H9 (cell line): ENCODE data around the gene TRPC4AP. TPM values are rescaled to one million over a fixed set of nuclear protein-coding genes. Genes with fewer than 3 reads are reported as not detected.

ENCODE experiments used
- DNase-seq: peaks from one replicate; pipeline ENCODE4 v3.0.0-alpha.2; 2017
- H2AFZ ChIP-seq: one replicate; pipeline ENCODE4 v1.6.1; 2013; ENCODE audit warnings: mild to moderate bottlenecking, low read length, control low read depth, moderate library complexity
- H2AK5ac ChIP-seq: 2 replicates; pipeline ENCODE4 v1.6.1; 2013; ENCODE audit warnings: low read length, control low read depth, mixed read lengths; ENCODE audit not compliant: insufficient read length
- H2BK120ac ChIP-seq: one replicate; pipeline ENCODE4 v1.6.1; 2013; ENCODE audit warnings: low read depth, mild to moderate bottlenecking, low read length, control low read depth, inconsistent platforms; ENCODE audit not compliant: poor library complexity, severe bottlenecking
- H2BK12ac ChIP-seq: 2 replicates; pipeline ENCODE4 v1.6.1; 2013; ENCODE audit warnings: low read length, control low read depth, mixed read lengths, low read depth; ENCODE audit not compliant: insufficient read length
- H2BK15ac ChIP-seq: 2 replicates; pipeline ENCODE4 v1.6.1; 2013; ENCODE audit warnings: low read depth, low read length, control low read depth
- H2BK20ac ChIP-seq: one replicate; pipeline ENCODE4 v1.6.1; 2013; ENCODE audit warnings: low read depth, mild to moderate bottlenecking, low read length, control low read depth, inconsistent platforms; ENCODE audit not compliant: poor library complexity, severe bottlenecking
- H2BK5ac ChIP-seq: 2 replicates; pipeline ENCODE4 v1.6.1; 2013; ENCODE audit warnings: low read length, control low read depth, mixed read lengths; ENCODE audit not compliant: insufficient read length
- H3K14ac ChIP-seq: 2 replicates; pipeline ENCODE4 v1.6.1; 2013; ENCODE audit warnings: low read length, control low read depth; ENCODE audit not compliant: insufficient read depth
- H3K18ac ChIP-seq: 2 replicates; pipeline ENCODE4 v1.6.1; 2013; ENCODE audit warnings: low read depth, mild to moderate bottlenecking, mixed read lengths, low read length, control low read depth; ENCODE audit not compliant: insufficient read length
- H3K23ac ChIP-seq: 2 replicates; pipeline ENCODE4 v1.6.1; 2013; ENCODE audit warnings: low read length, control low read depth, mixed read lengths, low read depth; ENCODE audit not compliant: insufficient read length
- H3K23me2 ChIP-seq: 2 replicates; pipeline ENCODE4 v1.6.1; 2013; ENCODE audit warnings: low read depth, mild to moderate bottlenecking, mixed read lengths, low read length, control low read depth; ENCODE audit not compliant: insufficient read length, poor library complexity, severe bottlenecking
- H3K27ac ChIP-seq: 2 replicates; pipeline ENCODE4 v1.5.1; 2013; ENCODE audit warnings: low read length, control low read depth, mixed read lengths, low read depth; ENCODE audit not compliant: insufficient read length
- H3K27me3 ChIP-seq: 2 replicates; pipeline ENCODE4 v1.6.1; 2013; ENCODE audit warnings: low read length, control low read depth, inconsistent platforms; ENCODE audit not compliant: insufficient read depth
- H3K4ac ChIP-seq: 2 replicates; pipeline ENCODE4 v1.6.1; 2013; ENCODE audit warnings: low read depth, mild to moderate bottlenecking, control low read depth, inconsistent platforms, low read length, moderate library complexity
- H3K4me1 ChIP-seq: 2 replicates; pipeline ENCODE4 v1.6.1; 2013; ENCODE audit warnings: low read length, control low read depth, inconsistent platforms; ENCODE audit not compliant: insufficient read depth
- H3K4me2 ChIP-seq: 2 replicates; pipeline ENCODE4 v1.6.1; 2013; ENCODE audit warnings: low read length, control low read depth, mixed read lengths; ENCODE audit not compliant: insufficient read length, insufficient read depth
- H3K56ac ChIP-seq: 2 replicates; pipeline ENCODE4 v1.6.1; 2013; ENCODE audit warnings: low read depth, mild to moderate bottlenecking, mixed read lengths, low read length, control low read depth; ENCODE audit not compliant: insufficient read length
- H3K79me1 ChIP-seq: 2 replicates; pipeline ENCODE4 v1.6.1; 2013; ENCODE audit warnings: low read depth, mild to moderate bottlenecking, moderate library complexity, low read length, control low read depth, inconsistent platforms; ENCODE audit not compliant: insufficient read depth, poor library complexity, severe bottlenecking
- H3K79me2 ChIP-seq: 2 replicates; pipeline ENCODE4 v1.6.1; 2013; ENCODE audit warnings: low read length, control low read depth, inconsistent platforms; ENCODE audit not compliant: insufficient read depth
- H3K9ac ChIP-seq: 2 replicates; pipeline ENCODE4 v1.6.1; 2013; ENCODE audit warnings: low read length, control low read depth, mixed read lengths; ENCODE audit not compliant: insufficient read length; ENCODE audit errors: extremely low read depth
- H3K9me3 ChIP-seq: one replicate; pipeline ENCODE4 v1.6.1; 2013; ENCODE audit warnings: low read depth, low read length, inconsistent platforms; ENCODE audit not compliant: control insufficient read depth
- H3T11ph ChIP-seq: one replicate; pipeline ENCODE4 v1.6.1; 2013; ENCODE audit warnings: mild to moderate bottlenecking, low read length, control low read depth, inconsistent platforms
- H4K20me1 ChIP-seq: one replicate; pipeline ENCODE4 v1.6.1; 2013; ENCODE audit not compliant: control insufficient read depth, insufficient read length, insufficient read depth
- H4K5ac ChIP-seq: 2 replicates; pipeline ENCODE4 v1.6.1; 2013; ENCODE audit warnings: low read depth, mild to moderate bottlenecking, mixed read lengths, low read length, control low read depth; ENCODE audit not compliant: insufficient read length
- H4K8ac ChIP-seq: replicated peaks from 2 replicates; pipeline ENCODE4 v1.6.1; 2013; ENCODE audit warnings: low read length, control low read depth, mixed read lengths, low read depth; ENCODE audit not compliant: insufficient read length
- H4K91ac ChIP-seq: 2 replicates; pipeline ENCODE4 v1.6.1; 2013; ENCODE audit warnings: low read depth, mild to moderate bottlenecking, moderate library complexity, mixed read lengths, low read length, control low read depth; ENCODE audit not compliant: insufficient read length
- H3K27ac Mint-ChIP-seq, 3 experiments: 2 replicates in 2 of 3; 3 replicates in 1 of 3; pipeline ENCODE4 v1.8.0; 2020 to 2021; ENCODE audit warnings: mixed read lengths in 3 of 3, mild to moderate bottlenecking in 1 of 3, moderate library complexity in 1 of 3
- H3K27me3 Mint-ChIP-seq: 2 replicates; pipeline ENCODE4 v1.8.0; 2021; ENCODE audit warnings: low read depth, mild to moderate bottlenecking, moderate library complexity, mixed read lengths
- H3K36me3 Mint-ChIP-seq, 3 experiments: 2 replicates in 2 of 3; 3 replicates in 1 of 3; pipeline ENCODE4 v1.8.0; 2020 to 2021; ENCODE audit warnings: low read depth in 3 of 3, mixed read lengths in 3 of 3; ENCODE audit not compliant: insufficient read depth in 1 of 3
- H3K4me1 Mint-ChIP-seq, 2 experiments: 2 replicates each; pipeline ENCODE4 v1.8.0; 2020; ENCODE audit warnings: mixed read lengths in 2 of 2
- H3K4me3 Mint-ChIP-seq, 2 experiments: 2 replicates in 1 of 2; 3 replicates in 1 of 2; pipeline ENCODE4 v1.8.0; 2020 to 2021; ENCODE audit warnings: mild to moderate bottlenecking in 2 of 2, mixed read lengths in 2 of 2, moderate library complexity in 1 of 2
- H3K9me3 Mint-ChIP-seq, 2 experiments: 2 replicates in 1 of 2; 3 replicates in 1 of 2; pipeline ENCODE4 v1.8.0; 2020; ENCODE audit warnings: mild to moderate bottlenecking in 2 of 2, mixed read lengths in 2 of 2, moderate library complexity in 1 of 2
- WGBS: extraction: QIAGEN DNeasy Blood & Tissue Kit; methylation state at CpG from one replicate; pipeline ENCODE4 v1.1.7; 2013; ENCODE audit warnings: missing lambda C conversion rate, low lambda C conversion rate, mixed read lengths; ENCODE audit not compliant: insufficient read length; ENCODE audit errors: extremely low coverage; 5-methylcytosine and 5-hydroxymethylcytosine counted together
- total RNA-seq: library from RNA; stranded (reverse); gene quantifications from 2 replicates; pipeline ENCODE4 v1.2.1, GENCODE V29; 2021
- TF ChIP-seq, protein P1 (sequence below): fragments of 200-600 bp; sonication (generic); conservative IDR thresholded peaks from 3 replicates; pipeline ENCODE4 v1.8.0; 2021; ENCODE audit warnings: antibody characterized with exemption, mild to moderate bottlenecking

TRPC4AP gene
- total RNA-seq, 1 experiment from 2014 or later = 93.9 TPM

DNA sequence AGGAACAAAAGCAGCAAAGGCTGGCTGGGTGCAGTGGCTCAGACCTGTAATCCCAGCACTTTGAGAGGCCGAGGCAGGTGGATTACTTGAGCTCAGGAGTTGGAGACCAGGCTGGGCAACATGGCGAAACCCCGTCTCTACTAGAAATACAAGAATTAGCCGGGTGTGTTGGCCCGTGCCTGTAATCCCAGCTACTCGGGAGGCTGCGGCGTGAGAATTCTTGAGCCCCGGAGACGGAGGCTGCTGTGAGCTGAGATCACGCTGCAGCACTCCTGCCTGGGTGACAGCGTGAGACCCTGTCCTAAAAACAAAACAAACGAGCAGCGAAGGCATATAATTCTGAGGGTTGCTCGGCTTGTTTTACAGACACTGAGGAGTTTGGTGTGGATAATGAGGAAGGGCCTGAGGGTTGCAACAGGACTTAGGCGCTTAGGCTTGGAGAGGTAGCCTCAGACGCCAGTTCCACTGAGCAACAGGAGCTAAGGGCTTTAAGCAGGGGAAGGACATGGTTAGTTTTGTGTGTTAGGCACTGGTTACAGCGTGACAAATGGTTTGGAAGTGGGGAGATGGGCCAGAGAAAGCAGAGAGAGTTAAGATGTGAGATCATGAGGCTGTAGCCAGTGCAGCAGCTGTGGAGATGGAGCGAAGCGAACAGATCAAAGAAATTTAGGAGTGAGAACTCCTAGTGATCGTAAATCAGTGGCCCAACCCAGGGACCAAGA, 135.7 kb downstream of the TRPC4AP start:
- Histone ChIP-seq H3K27me3 (no peaks in the 10 kb centered on the region), H4K91ac (no peak overlapping the region), H4K5ac (no peak overlapping the region), H2AK5ac (no peak overlapping the region), H3K9me3 (no peaks in the 10 kb centered on the region), H3K4me1 (no peaks in the 10 kb centered on the region), H3K79me2 (no peaks in the 10 kb centered on the region), H3K23ac (no peak overlapping the region), H2BK5ac (no peak overlapping the region), H3T11ph (no peak overlapping the region), H2BK120ac (no peak overlapping the region), H3K4ac (no peak overlapping the region), H3K9ac (no peak overlapping the region), H2BK15ac (no peak overlapping the region), H2BK12ac (no peak overlapping the region), H3K23me2 (peaks cover 5% of the 10 kb centered on the region), H3K56ac (no peak overlapping the region), H4K20me1 (no peaks in the 10 kb centered on the region), H4K8ac (no peak overlapping the region), H3K27ac (no peak overlapping the region), H2BK20ac (no peak overlapping the region), H2AFZ (no peak overlapping the region), H3K79me1 (no peaks in the 10 kb centered on the region), H3K18ac (no peak overlapping the region), H3K4me2 (no peak overlapping the region), H3K14ac (no peak overlapping the region)
- no CpG with 5 or more reads among the region's 21 CpGs for WGBS
- TF ChIP-seq, protein P1, sequence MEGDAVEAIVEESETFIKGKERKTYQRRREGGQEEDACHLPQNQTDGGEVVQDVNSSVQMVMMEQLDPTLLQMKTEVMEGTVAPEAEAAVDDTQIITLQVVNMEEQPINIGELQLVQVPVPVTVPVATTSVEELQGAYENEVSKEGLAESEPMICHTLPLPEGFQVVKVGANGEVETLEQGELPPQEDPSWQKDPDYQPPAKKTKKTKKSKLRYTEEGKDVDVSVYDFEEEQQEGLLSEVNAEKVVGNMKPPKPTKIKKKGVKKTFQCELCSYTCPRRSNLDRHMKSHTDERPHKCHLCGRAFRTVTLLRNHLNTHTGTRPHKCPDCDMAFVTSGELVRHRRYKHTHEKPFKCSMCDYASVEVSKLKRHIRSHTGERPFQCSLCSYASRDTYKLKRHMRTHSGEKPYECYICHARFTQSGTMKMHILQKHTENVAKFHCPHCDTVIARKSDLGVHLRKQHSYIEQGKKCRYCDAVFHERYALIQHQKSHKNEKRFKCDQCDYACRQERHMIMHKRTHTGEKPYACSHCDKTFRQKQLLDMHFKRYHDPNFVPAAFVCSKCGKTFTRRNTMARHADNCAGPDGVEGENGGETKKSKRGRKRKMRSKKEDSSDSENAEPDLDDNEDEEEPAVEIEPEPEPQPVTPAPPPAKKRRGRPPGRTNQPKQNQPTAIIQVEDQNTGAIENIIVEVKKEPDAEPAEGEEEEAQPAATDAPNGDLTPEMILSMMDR = no peak
- no peak for DNase-seq
- Mint-ChIP-seq H3K9me3 (no peaks in the 10 kb centered on the region; a peak in 1 of 5 replicates), H3K4me1 (peaks cover 45 to 48% of the 10 kb centered on the region in 2 experiments), H3K4me3 (peak overlapping the region in 1 of 2 experiments; percentile 2; a peak in 2 of 5 replicates), H3K36me3 (0 out of 7 replicates have a peak, but pooled peaks cover 0 to 1% (median 0%) of the 10 kb centered on the region in 3 experiments), H3K27me3 (no peaks in the 10 kb centered on the region; the same call in none of the 2 replicates), H3K27ac (peak overlapping the region; percentile 57 to 97 (median 95); a peak in 3 of 7 replicates)
